Endothelial cell of umbilical vein (primary cell): ENCODE results near the gene DOLK. TPM values are rescaled to one million over a fixed set of nuclear protein-coding genes. Genes with fewer than 3 reads are reported as not detected.

Experiments
- BruUV-seq: library from RNA; stranded (reverse); fragments of 400-500 nt; replicated peaks from 2 replicates; lab custom pipeline; 2021; lab: Mats Ljungman, UMichigan
- CTCF ChIA-PET: fragments of 300-600, 350-600 bp; sonication (Branson Sonifier 250); formaldehyde crosslinking; loops from one replicate; lab custom pipeline; 2021; ENCODE audit warnings: antibody characterized with exemption, inconsistent platforms; lab: Charles Lee
- POLR2A ChIA-PET: fragments of 300-600, 350-600 bp; sonication (Branson Sonifier 250); formaldehyde crosslinking; loops from one replicate; lab custom pipeline; 2021; ENCODE audit warnings: antibody characterized with exemption, inconsistent platforms; lab: Charles Lee
- DNase-seq: peaks from one replicate; pipeline ENCODE4 v3.0.0-alpha.2; 2011; ENCODE audit warnings: low read depth, low spot score
- FAIRE-seq: peaks from 2 replicates; lab custom pipeline; 2011; peaks lifted over from hg19 to GRCh38; lab: Jason Lieb, UNC
- H2AFZ ChIP-seq: 2 replicates; pipeline ENCODE4 v1.6.0; 2012; ENCODE audit warnings: low read depth, low read length, control low read depth, inconsistent platforms
- H3K27ac ChIP-seq: 2 replicates; pipeline ENCODE4 v1.5.1; 2011; ENCODE audit warnings: low read depth, mild to moderate bottlenecking, control low read depth, low read length, moderate library complexity; ENCODE audit not compliant: insufficient read depth
- H3K27me3 ChIP-seq, 2 experiments: 2 replicates each; pipeline versions ENCODE4 v1.6.0 to v1.6.1; 2011; ENCODE audit warnings: low read length in 2 of 2, mixed read lengths in 1 of 2; ENCODE audit not compliant: control insufficient read depth in 2 of 2, insufficient read depth in 2 of 2
- H3K36me3 ChIP-seq, 2 experiments: 2 replicates in 1 of 2; 3 replicates in 1 of 2; pipeline ENCODE4 v1.5.1; 2011; ENCODE audit warnings: low read length in 2 of 2, mild to moderate bottlenecking in 1 of 2, moderate library complexity in 1 of 2; ENCODE audit not compliant: control insufficient read depth in 2 of 2, insufficient read depth in 2 of 2; ENCODE audit errors: extremely low read depth in 1 of 2
- H3K4me1 ChIP-seq: 3 replicates; pipeline ENCODE4 v1.5.1; 2011; ENCODE audit warnings: mild to moderate bottlenecking, low read length; ENCODE audit not compliant: control insufficient read depth, insufficient read depth; ENCODE audit errors: extremely low read depth
- H3K4me2 ChIP-seq: 2 replicates; pipeline ENCODE4 v1.6.1; 2011; ENCODE audit warnings: low read length, control low read depth, mixed read lengths; ENCODE audit not compliant: insufficient read depth
- H3K4me3 ChIP-seq, 3 experiments: fragments of 200-600 bp in 1 of 3; sonication (generic), shearing (Covaris generic) in 1 of 3; replicated peaks in 1 of 3; 2 replicates each; pipeline ENCODE4 v1.5.1; 2011 to 2016; ENCODE audit warnings: control low read depth in 3 of 3, low read length in 3 of 3, mild to moderate bottlenecking in 2 of 3, inconsistent platforms in 1 of 3, low read depth in 1 of 3, moderate library complexity in 1 of 3; ENCODE audit not compliant: insufficient read depth in 1 of 3
- H3K79me2 ChIP-seq: 2 replicates; pipeline ENCODE4 v1.6.0; 2012; ENCODE audit warnings: low read length, inconsistent platforms; ENCODE audit not compliant: control insufficient read depth, insufficient read depth
- H3K9ac ChIP-seq: replicated peaks from 2 replicates; pipeline ENCODE3; 2011; ENCODE audit warnings: low read length, control low read depth; ENCODE audit not compliant: insufficient read depth; ENCODE audit errors: extremely low read depth
- H3K9me1 ChIP-seq: replicated peaks from 3 replicates; pipeline ENCODE4 v1.6.0; 2011; ENCODE audit warnings: mild to moderate bottlenecking, low read length; ENCODE audit not compliant: control insufficient read depth, insufficient read depth; ENCODE audit errors: extremely low read depth
- H3K9me3 ChIP-seq: replicated peaks from 2 replicates; pipeline ENCODE4 v1.5.1; 2012; ENCODE audit warnings: low read length, inconsistent platforms; ENCODE audit not compliant: control insufficient read depth, insufficient read depth
- H4K20me1 ChIP-seq: replicated peaks from 2 replicates; pipeline ENCODE3; 2011; ENCODE audit warnings: mild to moderate bottlenecking, low read length; ENCODE audit not compliant: control insufficient read depth, insufficient read depth; ENCODE audit errors: extremely low read depth
- CTCF ChIP-seq, 2 donors: IDR thresholded peaks; 1 replicate in 1 of 2; 2 replicates in 1 of 2; pipeline ENCODE4 v1.5.1; 2011; ENCODE audit warnings: low read length in 2 of 2, mild to moderate bottlenecking in 2 of 2, moderate library complexity in 2 of 2, control low read depth in 1 of 2, inconsistent platforms in 1 of 2, low read depth in 1 of 2; ENCODE audit not compliant: insufficient read depth in 1 of 2; ENCODE audit errors: extremely low read depth in 1 of 2
- MAX ChIP-seq: IDR thresholded peaks from 2 replicates; pipeline ENCODE4 v1.6.1; 2011; ENCODE audit not compliant: insufficient read depth, insufficient read length
- POLR2AphosphoS5 ChIP-seq: IDR thresholded peaks from 2 replicates; pipeline ENCODE4 v1.6.1; 2012; ENCODE audit warnings: low read depth, mild to moderate bottlenecking, control low read depth, low read length, moderate library complexity; ENCODE audit not compliant: insufficient read depth
- dilution Hi-C: fragments of 300-500 bp; cut with MboI; formaldehyde crosslinking; loops from one replicate; pipeline ENCODE4 v1.15.0; 2019; ENCODE audit warnings: low sequenced_read_pairs; ENCODE audit not compliant: extremely low pct_ligation_motif_present
- intact Hi-C: fragments of 100-400 bp; cut with micrococcal nuclease; formaldehyde crosslinking; loops from one replicate; pipeline ENCODE4 v1.10.0; 2022
- polyA plus RNA-seq, 4 experiments: library from polyadenylated mRNA; depleted of rRNA in 3 of 4; stranded (reverse) in 3 of 4; unstranded in 1 of 4; fragments of >200 nt; gene quantifications; 2 replicates each; pipeline versions ENCODE4 v1.2.1 to v1.2.3, GENCODE V29; 2011 to 2012; ENCODE audit warnings: missing spikeins in 1 of 4
- total RNA-seq: library from RNA; stranded (reverse); gene quantifications from 2 replicates; pipeline ENCODE4 v1.2.3, GENCODE V29; 2021

The DOLK gene
- total and polyA plus RNA-seq, 2 donors (not counting 3 experiments of a cell fraction or from before 2014, with no cell fraction given): 22.3 to 59.8 TPM

- intact Hi-C loops: loop anchor here (1.0 to 5.0 kb wide), 4 partner anchors 46 to 195 kb away; partner anchors contain the start of genes ENDOG, KYAT1 and LRRC8A
- FAIRE-seq: no peak
These were observed 18.8 kb downstream of the DOLK start for GRCh38 chr9:128928624-128929023.

More at GRCh38 chr9:128928624-128929023, 18.8 kb downstream of the DOLK start:
- no TSS peak for BruUV-seq
- no peaks in the 10 kb centered on the region for H3K4me1 ChIP-seq
- POLR2A ChIA-PET: no interaction called here
- H3K36me3 ChIP-seq: no peaks in the 10 kb centered on the region
- H2AFZ ChIP-seq: no peak overlapping the region
- H3K27me3 ChIP-seq: no peaks in the 10 kb centered on the region
- no peak overlapping the region for H3K4me2 ChIP-seq
- H3K9me1 ChIP-seq: no peaks in the 10 kb centered on the region
- dilution Hi-C loops: no loop called here
- no peaks in the 10 kb centered on the region for H3K9me3 ChIP-seq
- no peaks in the 10 kb centered on the region for H3K79me2 ChIP-seq
- CTCF ChIA-PET: interaction anchor here (0.6 to 7.2 kb wide), 23 partner anchors 8 to 195 kb away, joined by 3 to 146 read pairs (median 5); partner anchors contain the start of genes ENDOG, KYAT1, LRRC8A and SH3GLB2
- H4K20me1 ChIP-seq: no peaks in the 10 kb centered on the region
- no peak overlapping the region for H3K27ac ChIP-seq
- no peak overlapping the region for H3K9ac ChIP-seq
- H3K4me3 ChIP-seq: no peak overlapping the region
- DNase-seq: no peak
- TF ChIP-seq CTCF (IDR thresholded peaks at IDR 0.05; ENCODE audit: extremely low read depth in 1 of 2, insufficient read depth in 1 of 2, low read depth in 1 of 2, low read length in 2 of 2) (no peak), POLR2AphosphoS5 (no peak), MAX (no peak)
